Peyer's patch (tissue), 4 donors: ENCODE results near the gene R3HDM4. TPM values are rescaled to one million over a fixed set of nuclear protein-coding genes. Genes with fewer than 3 reads are reported as not detected.

Experiments used
- DNase-seq, 3 donors: peaks; one replicate each; pipeline ENCODE4 v3.0.0-alpha.2; 2017 to 2019
- H3K27ac ChIP-seq, 4 donors: fragments of 200-600 bp; sonication (generic); one replicate each; pipeline ENCODE4 v1.5.1; 2016 to 2019
- H3K27me3 ChIP-seq, 2 donors: fragments of 200-600 bp; sonication (generic); one replicate each; pipeline ENCODE4 v1.5.1; 2019
- H3K36me3 ChIP-seq, 3 donors: fragments of 200-600 bp; sonication (generic); one replicate each; pipeline ENCODE4 v1.5.1; 2016 to 2019
- H3K4me1 ChIP-seq, 4 donors: fragments of 200-600 bp; sonication (generic); one replicate each; pipeline ENCODE4 v1.5.1; 2016 to 2019
- H3K4me3 ChIP-seq, 4 donors: fragments of 200-600 bp; sonication (generic); 1 replicate in 3 of 4; 2 replicates in 1 of 4; pipeline ENCODE4 v1.5.1; 2016 to 2019; ENCODE audit warnings: mild to moderate bottlenecking in 1 of 4
- H3K9me3 ChIP-seq, 4 donors: fragments of 200-600 bp; sonication (generic); one replicate each; pipeline ENCODE4 v1.5.1; 2016 to 2019; ENCODE audit warnings: mild to moderate bottlenecking in 1 of 4
- CTCF ChIP-seq, 6 experiments: fragments of 450-650 bp in 4 of 6; fragments of 200-600 bp in 2 of 6; sonication (generic) in 1 of 6; IDR thresholded peaks; one replicate each; pipeline ENCODE4 v1.5.1; 2017 to 2019; ENCODE audit warnings: antibody characterized with exemption in 6 of 6, mild to moderate bottlenecking in 3 of 6, moderate library complexity in 1 of 6
- POLR2A ChIP-seq, 2 donors: fragments of 450-650 bp; IDR thresholded peaks; one replicate each; pipeline ENCODE4 v1.5.1; 2017; ENCODE audit warnings: antibody characterized with exemption in 2 of 2, mild to moderate bottlenecking in 2 of 2, moderate library complexity in 2 of 2
- total RNA-seq, 4 donors: library from RNA; depleted of rRNA; stranded (reverse); fragments of >200 nt; gene quantifications; one replicate each; pipeline ENCODE4 v1.1.0, GENCODE V29; 2016

The R3HDM4 gene
- total RNA-seq, 4 donors from 2014 or later = 20.8 to 43.5 (median 34.8) TPM

GRCh38 chr19:871446-872265, 41.4 kb downstream of the R3HDM4 start:
- TF ChIP-seq POLR2A (IDR thresholded peaks at IDR 0.05) (no peak), CTCF (IDR thresholded peaks at IDR 0.05) (no peak)
- peaks cover 0 to 58% (median 0%) of the 10 kb centered on the region in 3 donors for H3K36me3 ChIP-seq
- no peak for DNase-seq
- H3K4me1 ChIP-seq = peaks cover 0 to 10% (median 7%) of the 10 kb centered on the region in 4 donors
- peak overlapping the region; percentile 61 to 83 (median 67) for H3K27ac ChIP-seq
- H3K27me3 ChIP-seq = no peaks in the 10 kb centered on the region
- no peak overlapping the region for H3K4me3 ChIP-seq
- H3K9me3 ChIP-seq = no peaks in the 10 kb centered on the region

- peaks cover 0 to 51% (median 0%) of the 10 kb centered on the region in 3 donors for H3K36me3 ChIP-seq
- no peaks in the 10 kb centered on the region for H3K27me3 ChIP-seq
- DNase-seq = no peak
- no peak overlapping the region for H3K27ac ChIP-seq
- TF ChIP-seq POLR2A (IDR thresholded peaks at IDR 0.05) (no peak), CTCF (IDR thresholded peaks at IDR 0.05) (no peak)
- no peaks in the 10 kb centered on the region for H3K9me3 ChIP-seq
- peaks cover 0 to 10% (median 7%) of the 10 kb centered on the region in 4 donors for H3K4me1 ChIP-seq
- H3K4me3 ChIP-seq = no peak overlapping the region
Observed at GRCh38 chr19:870963-871401, 42.0 kb downstream of the R3HDM4 start.

- H3K4me3 ChIP-seq = no peak overlapping the region
- peak overlapping the region in 3 of 4 donors; percentile 57 to 81 (median 79) for H3K27ac ChIP-seq
- DNase-seq = no peak
- H3K4me1 ChIP-seq = peaks cover 0 to 10% (median 7%) of the 10 kb centered on the region in 4 donors
- no peaks in the 10 kb centered on the region for H3K27me3 ChIP-seq
- H3K9me3 ChIP-seq = no peaks in the 10 kb centered on the region
- peaks cover 0 to 45% (median 0%) of the 10 kb centered on the region in 3 donors for H3K36me3 ChIP-seq
- TF ChIP-seq CTCF (IDR thresholded peaks at IDR 0.05) = no peak
- no peak for TF ChIP-seq POLR2A (IDR thresholded peaks at IDR 0.05)
Observed at GRCh38 chr19:870314-870713, 42.7 kb downstream of the R3HDM4 start.

GRCh38 chr19:869245-870177, 43.5 kb downstream of the R3HDM4 start:
- Histone ChIP-seq H3K36me3 (peaks cover 0 to 36% (median 0%) of the 10 kb centered on the region in 3 donors), H3K27ac (peak overlapping the region; percentile 57 to 81 (median 75))
- peak in 1 of 3 donors; percentile 76 for DNase-seq

More at GRCh38 chr19:869245-870177, 43.5 kb downstream of the R3HDM4 start:
- no peaks in the 10 kb centered on the region for H3K27me3 ChIP-seq
- H3K4me3 ChIP-seq = no peak overlapping the region
- no peak for TF ChIP-seq POLR2A (IDR thresholded peaks at IDR 0.05)
- TF ChIP-seq CTCF (IDR thresholded peaks at IDR 0.05) = no peak
- H3K4me1 ChIP-seq = peaks cover 0 to 10% (median 7%) of the 10 kb centered on the region in 4 donors
- no peaks in the 10 kb centered on the region for H3K9me3 ChIP-seq
